ENCODE data around the gene FNDC3B.
"Not testable (repeated sequence)": the region's sequence is repeated elsewhere in the genome, so short reads cannot be mapped to it uniquely, and the experiment has no call there.

The FNDC3B gene

GRCh38 chr3:172225215-172225707 is 185.9 kb downstream of the FNDC3B start:
- DNase-seq: no peak

GRCh38 chr3:172226831-172227230 is 187.5 kb downstream of the FNDC3B start:
- DNase-seq: no peak

GRCh38 chr3:172227340-172228035 is 188.1 kb downstream of the FNDC3B start:
- no peak for DNase-seq

GRCh38 chr3:172228036-172228415 is 188.6 kb downstream of the FNDC3B start:
- no peak for DNase-seq

- DNase-seq: no peak
These were observed 190.1 kb downstream of the FNDC3B start for GRCh38 chr3:172229462-172229861.

- DNase-seq: no peak
These were observed 192.0 kb downstream of the FNDC3B start for GRCh38 chr3:172231318-172231901.

GRCh38 chr3:172232579-172233212 is 193.3 kb downstream of the FNDC3B start:
- DNase-seq: no peak

- no peak for DNase-seq
These were observed 194.3 kb downstream of the FNDC3B start for GRCh38 chr3:172233474-172234277.

GRCh38 chr3:172235698-172236097 is 196.3 kb downstream of the FNDC3B start:
- no peak for DNase-seq

- no peak for DNase-seq
These were observed 197.7 kb downstream of the FNDC3B start for GRCh38 chr3:172236771-172237742.

- DNase-seq: no peak
These were observed 198.8 kb downstream of the FNDC3B start for GRCh38 chr3:172238188-172238587.

GRCh38 chr3:172239218-172239790 is 199.9 kb downstream of the FNDC3B start:
- no peak for DNase-seq

- DNase-seq: no peak
These were observed 202.0 kb downstream of the FNDC3B start for GRCh38 chr3:172241405-172241804.

GRCh38 chr3:172242471-172242870 is 203.1 kb downstream of the FNDC3B start:
- DNase-seq: not testable (repeated sequence)

- not testable (repeated sequence) for DNase-seq
These were observed 204.0 kb downstream of the FNDC3B start for GRCh38 chr3:172243376-172243775.

- DNase-seq: no peak
These were observed 204.6 kb downstream of the FNDC3B start for GRCh38 chr3:172244011-172244410.

- no peak for DNase-seq
These were observed 205.9 kb downstream of the FNDC3B start for GRCh38 chr3:172245241-172245640.

GRCh38 chr3:172246107-172246844 is 206.9 kb downstream of the FNDC3B start:
- DNase-seq: no peak

- no peak for DNase-seq
These were observed 208.3 kb downstream of the FNDC3B start for GRCh38 chr3:172247525-172248274.

- DNase-seq: no peak
These were observed 209.7 kb downstream of the FNDC3B start for GRCh38 chr3:172249039-172249438.

Data from NCI-H510A treated with DMSO at 0.1 percent for 48 hours (cell line).